ENCODE data around the gene TNFRSF6B.

DNA sequence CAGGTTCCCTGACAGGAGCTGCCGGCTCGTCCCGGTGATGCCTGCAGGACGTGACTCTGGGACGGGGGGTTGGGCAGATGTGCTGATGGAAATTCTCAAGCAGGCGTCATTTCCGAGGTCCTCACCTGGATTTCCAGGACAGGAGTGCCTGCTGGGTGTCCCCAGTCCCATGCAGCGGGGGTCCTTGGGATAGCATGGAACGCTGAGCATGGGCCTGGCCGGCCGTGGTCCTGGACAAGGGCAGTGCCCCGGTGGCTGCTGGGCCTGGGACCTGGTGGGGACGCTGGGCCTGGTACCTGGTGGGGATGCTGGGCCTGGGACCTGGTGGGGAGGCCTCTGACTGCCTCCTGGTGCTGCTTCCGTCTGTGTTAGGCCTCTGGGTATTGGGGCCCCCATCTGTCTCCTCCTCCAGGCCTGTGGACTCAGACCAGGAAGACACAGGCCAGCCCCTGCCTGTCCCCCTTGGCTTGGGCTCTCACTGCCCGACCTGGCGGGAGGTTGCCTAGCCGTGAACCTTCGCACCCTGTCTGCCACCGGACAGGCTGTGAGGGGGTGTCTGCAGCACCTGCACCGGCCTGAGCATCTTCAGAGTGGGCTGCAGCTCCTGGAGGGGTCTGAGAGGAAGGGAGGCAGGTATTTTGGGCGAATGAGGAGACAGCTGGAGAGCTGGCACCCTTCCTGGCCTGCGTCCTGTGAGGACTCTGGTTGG, 32.2 kb upstream of the TNFRSF6B start:
- no peak for TF ChIP-seq CTCF (conservative IDR thresholded peaks at IDR 0.05; ENCODE audit: low read length)
- no peak for TF ChIP-seq EZH2phosphoT487 (IDR thresholded peaks at IDR 0.05; ENCODE audit: borderline replicate concordance)

Data from Loucy (cell line).